ENCODE results near the gene SREBF2.
A peak's percentile ranks its signal among the peaks of the same experiment; 100 is the strongest.

The SREBF2 gene

GRCh38 chr22:41880653-41881052 is 47.7 kb downstream of the SREBF2 start:
- no peak for ATAC-seq

DNA sequence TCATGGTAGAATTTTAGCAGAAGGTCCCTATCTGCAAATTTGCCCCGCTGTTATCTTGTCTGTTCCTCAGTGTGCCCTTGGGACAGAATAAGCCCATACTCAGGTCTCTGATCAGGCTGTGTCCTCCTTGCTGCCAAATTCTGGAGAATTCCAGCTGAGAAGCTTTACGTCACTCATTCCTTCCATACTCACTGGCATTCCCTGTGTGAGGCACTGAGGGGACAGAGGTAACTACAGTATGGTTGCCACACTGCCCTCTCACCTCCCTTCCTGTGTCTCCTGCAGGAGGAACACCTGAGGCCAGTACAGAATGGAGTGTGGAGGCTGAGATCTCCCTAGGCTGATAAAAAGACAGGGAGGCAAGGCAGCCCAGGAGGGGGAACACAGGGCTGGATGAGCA is 50.5 kb downstream of the SREBF2 start:
- ATAC-seq = no peak

GRCh38 chr22:41885116-41885515 is 52.2 kb downstream of the SREBF2 start:
- ATAC-seq = no peak

DNA sequence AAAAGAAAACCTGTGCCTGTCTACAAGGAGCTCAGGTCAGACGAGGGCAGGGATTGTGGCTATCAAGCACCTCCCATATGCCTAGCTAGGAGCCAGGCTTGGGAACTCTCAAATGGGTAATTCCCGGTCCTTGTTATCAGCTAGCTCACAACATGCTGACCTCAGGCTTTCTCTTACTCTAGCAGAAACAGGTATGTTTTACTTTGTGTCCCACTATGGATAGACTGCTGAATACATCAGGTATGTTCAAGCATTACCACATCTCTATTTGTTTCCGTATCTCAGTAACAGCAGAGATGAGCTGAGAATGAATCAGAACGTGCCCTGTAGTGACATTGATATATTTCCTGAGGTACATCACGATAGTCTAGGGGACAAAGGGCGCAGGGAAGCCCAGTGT is 52.6 kb downstream of the SREBF2 start:
- ATAC-seq = no peak

GRCh38 chr22:41888627-41889200 is 55.8 kb downstream of the SREBF2 start:
- ATAC-seq = no peak

- ATAC-seq = no peak
These were observed 58.5 kb downstream of the SREBF2 start for GRCh38 chr22:41891407-41891806.

- no peak for ATAC-seq
These were observed 59.8 kb downstream of the SREBF2 start for GRCh38 chr22:41892721-41893120.

GRCh38 chr22:41893591-41894375 is 60.9 kb downstream of the SREBF2 start:
- ATAC-seq = no peak

DNA sequence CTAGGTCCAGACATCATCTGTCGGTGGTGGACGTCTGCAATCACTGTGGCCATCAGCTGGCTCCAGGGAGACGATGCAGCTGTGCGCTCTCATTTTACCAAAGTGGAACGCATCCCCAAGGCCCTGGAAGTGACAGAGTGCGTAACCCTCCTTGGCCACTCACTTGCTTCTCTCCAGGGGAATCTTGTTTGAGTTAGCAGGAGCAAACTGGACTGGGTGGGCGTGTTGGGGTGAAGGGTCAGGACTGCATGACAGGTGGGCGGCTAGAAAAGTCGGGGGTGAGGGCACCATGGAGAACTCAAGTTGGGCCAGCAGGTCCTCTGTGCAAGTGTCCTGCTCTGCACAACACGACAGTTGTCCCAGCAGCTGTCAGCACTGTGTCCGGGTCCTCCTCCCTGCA is 65.7 kb downstream of the SREBF2 start:
- ATAC-seq = no peak

GRCh38 chr22:41899110-41899509 is 66.2 kb downstream of the SREBF2 start:
- no peak for ATAC-seq

DNA sequence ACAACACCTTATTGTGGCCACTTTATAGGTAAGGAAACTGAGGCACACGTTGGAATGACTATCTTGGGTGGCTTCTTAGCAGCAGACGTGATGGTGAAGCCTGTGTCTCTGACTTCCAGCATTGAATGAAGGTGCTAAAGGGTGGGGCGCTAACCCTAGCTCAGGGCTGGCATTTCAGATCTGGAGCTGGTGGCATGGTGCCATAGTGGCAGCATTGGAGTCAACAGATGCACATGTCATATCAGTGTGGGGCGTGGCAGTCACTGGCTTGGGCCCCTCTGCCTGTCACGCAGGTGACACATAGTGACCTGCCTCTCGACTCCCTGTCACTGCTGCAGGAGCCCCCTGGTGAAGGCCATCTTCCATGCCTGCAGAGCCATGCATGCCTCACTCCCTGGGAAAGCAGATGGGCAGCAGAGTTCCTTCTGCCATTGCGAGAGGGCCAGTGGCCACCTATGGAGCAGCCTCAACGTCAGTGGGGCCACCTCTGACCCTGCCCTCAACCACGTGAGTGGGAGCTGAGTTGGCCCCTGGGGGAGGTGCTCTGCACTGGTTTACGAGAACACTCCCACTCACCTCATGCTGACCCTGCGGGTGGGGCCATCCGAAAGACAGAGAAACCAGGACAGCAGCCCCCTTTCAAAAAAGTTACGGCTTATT is 67.2 kb downstream of the SREBF2 start:
- ATAC-seq = no peak

DNA sequence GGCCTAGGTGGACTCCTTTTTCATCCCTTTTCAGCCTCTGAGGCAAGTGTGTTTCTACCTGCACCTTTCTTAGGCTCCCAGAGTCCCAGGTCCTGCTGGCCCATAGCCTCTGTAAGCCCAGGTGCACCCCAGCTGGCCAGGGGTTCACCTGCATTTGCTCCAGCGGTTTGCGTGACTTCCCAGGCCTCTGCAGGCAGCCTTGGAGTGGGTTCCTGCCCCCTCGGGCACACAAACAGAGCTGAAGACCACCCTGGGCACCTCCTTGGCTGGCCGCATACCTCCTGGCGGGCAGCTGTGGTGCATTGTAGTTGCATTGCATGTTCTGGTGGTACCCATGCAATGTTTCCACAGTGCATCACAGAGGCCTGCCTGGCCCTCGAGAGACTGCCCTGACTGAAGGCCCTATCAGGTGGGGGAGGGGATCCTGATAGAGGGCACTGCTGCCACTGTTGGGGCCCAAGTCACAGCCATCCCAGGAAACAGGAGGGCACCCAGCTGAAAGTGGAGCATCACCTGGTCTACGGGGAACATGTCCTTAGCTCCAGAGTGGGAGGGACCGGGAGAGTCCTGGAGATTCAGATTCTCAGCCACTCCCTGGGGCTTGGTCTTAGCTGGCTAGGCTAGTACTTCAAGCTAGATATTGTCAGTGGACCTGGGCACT is 67.9 kb downstream of the SREBF2 start:
- no peak for ATAC-seq

DNA sequence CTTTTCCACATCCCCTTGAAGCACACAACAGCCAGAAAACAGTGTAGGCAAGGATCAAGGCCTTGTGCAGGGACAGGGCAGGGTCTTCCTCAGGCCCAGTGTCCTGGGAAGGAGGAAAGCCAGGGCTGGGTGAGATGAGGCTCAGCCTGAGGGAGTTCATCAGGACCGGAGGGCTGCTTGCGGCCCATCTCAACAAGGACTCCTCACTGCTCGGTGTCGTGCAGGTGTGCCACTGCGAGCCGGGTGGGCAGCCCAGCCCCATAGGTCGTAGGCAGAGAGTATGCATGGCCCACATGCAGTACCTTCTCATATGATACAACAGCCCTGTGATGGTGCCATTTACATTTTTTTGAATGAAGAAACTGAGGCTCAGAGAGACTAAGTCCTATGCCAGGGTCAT is 69.1 kb downstream of the SREBF2 start:
- ATAC-seq = no peak

- no peak for ATAC-seq
These were observed 70.1 kb downstream of the SREBF2 start for GRCh38 chr22:41902932-41903421.

GRCh38 chr22:41904450-41905410 is 71.8 kb downstream of the SREBF2 start:
- no peak for ATAC-seq

- no peak for ATAC-seq
These were observed 72.7 kb downstream of the SREBF2 start for GRCh38 chr22:41905411-41906202.

DNA sequence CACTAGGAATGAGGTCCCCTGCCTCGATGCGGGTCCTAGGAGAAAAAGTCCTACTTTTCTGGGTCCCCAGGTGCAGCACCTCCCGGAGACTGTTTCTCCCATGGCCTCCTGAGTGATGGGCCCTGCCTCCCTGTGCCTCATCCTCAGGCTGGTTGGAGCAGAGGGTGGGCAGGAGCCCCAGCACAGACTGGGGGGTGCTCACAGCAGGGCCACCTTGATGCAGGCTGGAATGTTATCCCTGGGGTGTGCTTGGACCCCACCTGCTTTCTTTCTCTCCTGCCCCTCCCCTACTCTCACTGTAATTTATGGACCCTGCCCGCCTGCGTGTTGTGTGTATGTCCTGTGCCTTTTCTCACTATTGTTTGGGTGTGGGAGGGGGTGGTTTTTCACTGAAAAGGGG is 73.9 kb downstream of the SREBF2 start:
- no peak for ATAC-seq

DNA sequence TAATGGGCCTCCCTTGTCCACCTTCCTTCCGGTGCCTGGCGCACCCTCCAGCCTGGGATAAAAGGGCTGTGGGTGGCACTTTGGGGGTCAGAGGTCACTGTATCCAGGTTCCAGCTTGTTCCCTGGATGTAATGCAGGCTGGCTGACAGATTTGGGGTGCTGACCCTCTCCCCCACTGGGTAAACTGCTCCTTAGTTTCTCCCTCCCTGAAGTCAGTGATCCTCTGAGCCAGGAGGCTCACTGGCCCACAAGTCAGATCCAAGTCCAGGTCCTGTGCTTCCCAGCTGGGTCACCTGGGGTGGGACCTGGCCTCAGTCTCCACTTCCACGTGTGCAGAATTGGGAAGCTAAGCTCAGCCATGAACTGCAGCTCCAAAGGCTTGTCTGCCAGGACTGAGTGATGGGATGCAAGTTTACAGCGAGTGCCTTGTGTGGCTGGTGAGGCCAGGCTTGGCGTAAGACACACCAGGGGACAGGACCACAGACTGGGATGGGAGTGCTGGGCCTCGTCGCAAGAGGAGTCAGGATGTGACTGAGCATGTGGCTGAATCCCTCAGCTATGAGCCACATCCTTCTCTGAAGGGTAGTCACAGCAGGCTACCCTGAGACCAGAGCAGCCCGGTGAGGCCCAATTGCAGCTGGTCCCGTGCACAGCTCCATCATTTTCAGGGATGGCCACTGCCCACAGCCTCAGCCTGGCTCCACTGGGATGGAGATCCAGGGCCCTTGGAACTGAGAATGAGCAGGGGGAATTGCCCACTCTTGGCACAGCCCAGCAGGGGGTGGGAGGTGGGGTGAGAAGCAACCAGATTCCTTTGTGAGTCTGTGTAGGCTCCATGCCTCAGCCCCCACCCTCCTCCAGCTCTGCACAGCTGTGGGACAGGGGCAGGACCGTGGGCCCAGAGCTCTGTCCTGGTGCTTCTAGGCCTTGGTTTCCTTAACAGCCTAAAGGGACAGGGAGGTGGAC is 74.8 kb downstream of the SREBF2 start:
- ATAC-seq = no peak

DNA sequence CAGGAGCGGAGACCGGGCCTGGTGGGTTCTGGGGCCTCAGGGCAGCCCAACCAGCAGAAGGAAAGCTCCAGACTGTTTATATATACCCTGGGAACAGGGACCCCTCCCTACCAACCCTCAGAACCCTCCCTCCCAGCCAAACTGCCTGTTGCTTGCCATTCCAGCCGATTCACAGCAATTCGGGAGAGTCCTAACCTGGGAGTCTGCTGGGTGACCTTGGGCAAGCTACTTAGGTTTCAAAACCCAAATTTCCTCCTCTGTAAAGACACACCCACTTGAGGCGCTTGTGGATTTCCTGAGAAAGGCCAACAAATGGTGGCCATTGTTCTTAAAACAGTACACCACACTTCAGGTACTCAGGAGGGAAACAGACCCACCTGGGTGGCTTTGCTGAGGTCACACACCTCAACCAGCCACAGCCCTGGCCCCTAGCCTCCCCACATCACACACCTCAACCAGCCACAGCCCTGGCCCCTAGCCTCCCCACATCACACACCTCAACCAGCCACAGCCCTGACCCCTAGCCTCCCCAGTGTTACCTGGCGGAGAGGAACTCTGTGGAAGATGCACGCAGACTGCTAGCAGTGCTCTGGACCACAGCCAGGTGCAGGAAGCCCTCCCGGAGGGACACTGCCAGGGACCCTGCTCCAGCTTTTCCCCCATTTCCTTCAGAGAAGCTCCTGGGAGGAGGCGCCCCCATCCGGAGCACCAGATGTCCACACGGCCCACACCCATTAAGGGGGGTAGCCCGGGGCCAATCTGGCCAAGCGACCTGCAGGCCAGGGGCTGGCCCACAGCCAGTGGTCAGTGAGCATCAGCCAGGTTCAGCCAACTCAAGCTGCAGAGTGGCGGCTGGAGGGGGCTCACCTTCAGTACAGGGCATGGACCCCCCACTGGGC is 75.8 kb downstream of the SREBF2 start:
- ATAC-seq = peak in 1 of 2 donors; percentile 10

All from activated CD4-positive, CD25-positive, alpha-beta regulatory T cell treated with anti-CD3 and anti-CD28 coated beads, Interleukin-2, amount 50 U/mL, for 24 hours (primary cell).